Stimulated activated CD4-positive, alpha-beta T cell treated with anti-CD3 and anti-CD28 coated beads, Interleukin-12 subunit alpha, Interleukin-12 subunit beta, amount 100 ng/mL, for 24 hours (primary cell): ENCODE data around the gene RBPJL.
A peak's percentile ranks its signal among the peaks of the same experiment; 100 is the strongest.

Experiments
- DNase-seq, 2 experiments: peaks; one replicate each; pipeline ENCODE4 v3.0.0-alpha.2; 2020; ENCODE audit warnings: low read depth in 2 of 2

Gene RBPJL

DNA sequence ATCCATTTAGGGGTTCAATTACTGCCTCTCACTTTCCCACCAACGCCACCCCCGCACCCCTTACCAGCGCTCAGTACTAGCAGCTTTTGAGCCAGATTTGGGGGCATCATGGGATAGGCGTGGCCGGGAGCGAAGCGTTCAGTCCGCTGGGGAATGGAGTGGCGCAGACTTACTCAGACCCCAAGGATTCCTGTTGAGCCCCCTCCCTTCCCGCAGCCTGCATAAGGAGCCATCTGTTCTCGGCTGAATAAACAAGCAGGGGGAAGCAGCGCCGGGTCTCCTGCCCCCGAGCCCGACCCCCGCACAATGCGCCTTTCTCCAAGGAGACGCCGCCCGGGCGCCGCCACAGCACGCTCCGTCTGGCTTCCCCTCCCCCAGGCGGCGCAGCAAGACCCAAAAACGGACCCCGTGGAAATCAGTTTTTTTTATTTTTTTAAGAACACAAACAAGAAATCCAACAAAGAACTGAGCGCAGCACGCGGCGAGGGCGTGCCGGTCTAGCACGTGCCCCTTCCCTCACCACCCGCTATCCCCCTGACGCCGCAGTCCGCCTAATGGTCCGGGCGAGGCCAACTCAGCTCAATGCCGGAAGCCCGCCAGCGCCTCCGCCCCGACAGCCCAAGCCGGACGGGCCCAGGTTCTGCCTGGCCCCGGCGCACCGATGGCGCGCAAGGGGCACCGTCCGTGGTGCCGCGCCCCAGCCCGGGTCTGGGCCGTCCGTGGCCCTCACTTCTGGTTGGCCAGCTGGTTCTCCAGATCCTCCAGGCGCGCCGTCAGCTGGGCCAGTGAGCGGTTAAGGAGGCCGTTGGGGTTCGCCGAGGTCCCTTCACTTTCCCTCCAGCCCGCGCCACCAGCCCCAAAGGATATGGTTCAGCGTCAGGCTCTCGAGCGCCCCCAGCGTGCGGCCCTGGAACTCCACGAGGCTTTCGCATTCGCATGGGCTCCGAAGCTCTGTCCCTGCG, 13.3 kb upstream of the RBPJL start:
- peak; percentile 59 to 86 for DNase-seq

DNA sequence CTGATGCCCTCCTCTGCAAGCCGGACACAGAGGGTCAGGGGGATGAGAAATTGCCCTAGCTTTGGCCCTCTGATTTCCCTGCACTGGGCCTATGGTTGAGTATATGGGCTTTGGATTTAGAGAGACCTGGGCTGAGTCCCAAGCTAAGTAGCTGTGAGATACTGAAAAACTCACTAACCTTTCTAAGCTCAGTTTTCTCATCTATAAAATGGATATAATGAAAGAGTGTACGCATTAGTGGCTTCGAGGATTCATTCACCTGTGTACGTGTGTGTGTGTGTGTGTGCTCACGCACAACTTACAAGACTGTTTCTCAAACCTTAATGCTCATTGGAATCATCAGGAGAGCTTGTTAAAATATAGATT, 12.7 kb upstream of the RBPJL start:
- DNase-seq: no peak

DNA sequence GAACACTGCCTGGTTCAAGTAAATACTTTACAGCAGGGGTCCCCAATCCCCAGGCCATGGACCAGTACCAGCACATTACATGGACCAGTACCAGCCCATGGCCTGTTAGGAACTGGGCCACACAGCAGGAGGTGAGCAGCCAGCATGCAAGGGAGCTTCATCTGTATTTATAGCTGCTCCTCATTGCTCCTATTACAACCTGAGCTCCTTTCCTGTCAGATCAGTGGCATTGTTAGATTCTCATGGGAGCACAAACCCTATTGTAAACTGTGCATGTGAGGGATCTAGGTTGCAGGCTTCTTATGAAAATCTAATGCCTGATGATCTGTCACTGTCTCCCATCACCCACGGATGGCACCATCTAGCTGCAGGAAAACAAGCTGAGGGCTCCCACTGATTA, 12.0 kb upstream of the RBPJL start:
- DNase-seq: no peak

DNA sequence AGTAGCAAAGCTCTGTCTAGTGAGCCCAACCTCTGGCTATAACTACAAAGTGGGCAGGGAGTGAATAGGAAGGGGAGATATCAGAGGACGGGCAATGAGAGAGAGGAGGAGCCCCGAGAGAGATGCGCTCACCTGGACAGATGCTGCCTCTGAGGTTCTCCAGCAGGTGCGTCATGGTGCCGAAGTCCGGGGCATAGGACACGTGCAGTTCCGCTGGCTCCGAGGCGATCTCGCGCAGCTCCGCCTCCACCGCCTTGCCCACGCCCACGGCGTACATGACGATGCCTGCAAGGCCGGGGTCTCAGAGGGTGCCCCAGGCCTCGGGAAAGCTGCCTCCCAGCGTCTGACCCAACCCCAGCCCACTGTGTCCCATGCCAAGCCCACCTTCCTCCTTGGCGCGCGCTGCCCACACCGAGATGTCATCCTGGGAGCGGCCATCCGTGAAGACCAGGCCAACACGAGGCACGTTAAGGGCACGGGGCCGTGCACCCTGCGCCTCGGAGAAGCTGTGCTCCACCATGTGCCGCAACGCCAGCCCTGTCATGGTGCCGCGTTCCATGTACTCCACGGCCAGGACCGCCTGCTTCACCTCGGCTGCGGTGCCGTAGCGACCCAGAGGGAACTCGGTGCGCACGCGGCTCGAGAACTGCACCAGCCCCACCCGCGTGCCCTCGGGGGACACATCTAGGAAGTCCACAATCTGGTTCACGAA, 8.7 kb upstream of the RBPJL start:
- DNase-seq: no peak

DNA sequence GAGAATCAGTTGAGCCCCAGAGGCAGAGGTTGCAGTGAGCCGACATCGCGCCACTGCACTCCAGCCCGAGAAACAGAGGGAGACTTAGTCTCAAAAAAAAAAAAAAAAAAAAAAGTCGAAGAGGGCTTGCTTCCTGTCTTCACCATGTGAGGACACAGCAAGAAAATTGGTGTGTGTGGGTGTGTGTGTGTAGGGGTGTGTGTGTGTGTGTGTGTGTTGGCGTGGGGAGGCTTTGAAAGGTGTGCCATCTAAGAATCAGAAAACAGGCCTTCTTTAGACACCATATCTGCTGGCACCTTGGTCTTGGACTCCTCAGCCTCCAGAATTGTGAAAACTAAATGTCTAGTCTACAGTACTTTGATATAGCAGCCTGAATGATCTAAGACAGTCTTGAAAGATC, 6.9 kb upstream of the RBPJL start:
- DNase-seq: no peak

DNA sequence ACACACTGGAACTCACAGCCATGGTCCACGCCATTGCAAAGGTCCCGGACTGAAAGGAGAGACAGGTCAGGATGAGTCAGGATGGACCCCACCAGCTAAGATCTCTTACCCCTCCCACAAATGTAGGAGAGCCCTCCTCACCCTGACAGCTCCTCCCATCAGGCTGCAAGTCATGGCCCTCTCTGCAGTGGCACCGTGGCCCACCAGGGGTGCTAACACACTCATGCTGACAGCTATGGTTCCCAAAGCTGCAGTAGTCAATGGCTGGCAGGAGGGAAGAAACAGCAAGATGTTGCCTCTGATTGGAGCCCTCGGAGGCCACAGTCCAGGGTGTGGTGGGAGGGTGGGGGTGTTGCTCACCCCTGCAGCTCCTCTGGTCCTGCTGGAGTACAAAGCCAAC, 5.7 kb upstream of the RBPJL start:
- no peak for DNase-seq

DNA sequence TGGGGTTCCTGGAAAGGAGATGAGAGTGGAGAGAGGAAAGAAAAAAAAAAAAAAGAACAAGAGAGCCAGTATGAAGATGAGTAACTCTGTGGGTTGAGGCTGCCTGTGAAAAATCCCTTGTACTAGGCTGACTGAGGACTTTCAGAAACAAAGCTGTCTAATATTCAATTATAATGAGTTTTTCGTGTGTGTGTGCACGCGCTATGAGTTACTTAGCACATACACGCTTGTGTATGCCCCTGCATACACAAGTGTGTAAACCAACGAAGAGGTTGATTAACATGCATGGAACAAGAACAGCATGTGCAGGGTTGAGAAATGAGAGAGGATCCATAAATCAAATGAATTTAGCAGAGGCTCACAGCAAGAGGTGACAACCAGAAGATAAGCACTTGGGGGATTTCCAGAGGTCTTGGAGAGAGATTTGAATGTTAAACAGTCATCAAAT, 4.8 kb upstream of the RBPJL start:
- no peak for DNase-seq

DNA sequence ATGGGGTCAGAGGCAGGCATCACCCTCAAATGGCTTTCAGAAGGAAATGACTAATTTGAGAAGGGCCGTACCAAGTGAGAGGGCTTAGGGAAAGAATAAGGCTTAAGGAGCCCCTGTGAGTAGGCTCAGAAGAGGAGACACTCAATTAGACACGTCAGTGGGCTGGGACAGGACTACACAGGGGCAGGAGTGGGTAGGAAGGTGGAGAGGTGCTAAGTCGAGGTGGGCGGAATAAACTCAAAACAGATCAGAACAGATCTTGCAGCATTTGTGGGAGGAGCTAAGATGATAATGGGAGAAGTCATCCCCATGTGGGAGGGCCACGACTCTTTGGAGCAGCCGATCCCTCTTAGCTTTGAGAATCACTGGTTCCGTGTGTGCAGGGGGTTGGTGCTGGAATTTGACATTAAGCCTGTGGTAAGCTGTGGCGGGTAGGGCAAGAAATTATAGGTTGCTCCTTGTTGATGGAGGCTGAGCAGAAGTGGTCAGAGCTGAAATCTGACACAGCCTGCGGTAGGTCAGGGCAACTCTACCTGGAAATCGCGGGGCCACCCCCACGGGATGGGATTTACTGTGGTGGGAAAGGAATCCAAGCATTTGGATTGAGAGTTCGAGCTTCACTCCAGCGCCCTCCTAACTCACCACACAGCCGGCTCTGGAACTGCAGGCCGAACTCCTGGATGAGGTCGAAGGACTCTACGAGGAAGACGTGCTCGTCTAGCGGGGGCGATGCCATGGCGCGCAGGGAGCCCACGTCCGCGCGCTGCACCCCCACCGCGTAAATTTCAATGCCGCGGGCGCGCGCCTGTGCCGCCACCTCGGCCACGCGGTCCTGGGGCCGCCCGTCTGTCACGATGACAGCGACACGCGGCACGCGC, 2.8 kb upstream of the RBPJL start:
- no peak for DNase-seq

DNA sequence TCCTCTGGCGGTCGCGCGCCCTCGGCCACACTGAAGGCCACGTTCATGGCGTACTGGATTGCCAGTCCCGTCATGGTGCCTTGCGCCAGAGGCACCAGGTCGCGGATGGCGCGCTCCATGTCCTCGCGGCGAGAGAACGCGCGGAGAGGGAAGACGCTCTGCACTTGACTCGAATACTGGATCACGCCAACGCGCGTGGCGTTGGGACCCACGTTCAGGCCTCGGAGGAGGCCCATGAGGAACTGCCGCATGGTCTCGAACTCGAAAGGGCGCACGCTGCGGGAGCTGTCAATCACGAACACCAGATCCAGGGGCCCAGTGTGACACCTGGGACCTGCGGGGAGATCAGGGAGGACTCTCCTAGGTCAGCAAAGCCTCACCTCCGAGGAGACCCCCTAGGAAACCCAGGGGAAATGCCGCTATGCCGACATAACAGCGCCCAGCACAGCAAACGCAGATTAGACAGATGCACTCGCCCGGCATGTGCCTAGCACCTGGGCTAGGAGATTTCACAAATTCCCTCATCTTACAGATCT, 2.1 kb upstream of the RBPJL start:
- no peak for DNase-seq

DNA sequence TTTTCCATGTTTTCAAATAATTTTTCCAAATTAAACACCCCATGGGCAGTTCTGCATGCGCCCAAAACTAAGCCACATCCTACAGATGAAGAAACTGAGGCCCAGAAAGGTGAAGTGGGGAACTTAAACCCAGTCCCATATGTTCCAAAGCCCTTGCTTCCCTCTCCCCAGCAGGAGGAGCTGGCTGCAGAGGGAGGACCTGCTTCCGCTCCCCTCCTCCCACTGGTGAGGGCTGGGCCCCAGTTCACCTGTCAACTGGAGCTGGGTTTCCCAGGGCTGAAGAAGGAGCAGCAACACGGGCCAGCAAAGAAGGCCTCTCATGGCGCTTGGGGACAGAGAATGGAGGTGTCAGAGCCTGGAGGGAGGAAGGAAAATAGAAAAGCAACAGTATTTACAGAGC, 1.4 kb upstream of the RBPJL start:
- DNase-seq: no peak

DNA sequence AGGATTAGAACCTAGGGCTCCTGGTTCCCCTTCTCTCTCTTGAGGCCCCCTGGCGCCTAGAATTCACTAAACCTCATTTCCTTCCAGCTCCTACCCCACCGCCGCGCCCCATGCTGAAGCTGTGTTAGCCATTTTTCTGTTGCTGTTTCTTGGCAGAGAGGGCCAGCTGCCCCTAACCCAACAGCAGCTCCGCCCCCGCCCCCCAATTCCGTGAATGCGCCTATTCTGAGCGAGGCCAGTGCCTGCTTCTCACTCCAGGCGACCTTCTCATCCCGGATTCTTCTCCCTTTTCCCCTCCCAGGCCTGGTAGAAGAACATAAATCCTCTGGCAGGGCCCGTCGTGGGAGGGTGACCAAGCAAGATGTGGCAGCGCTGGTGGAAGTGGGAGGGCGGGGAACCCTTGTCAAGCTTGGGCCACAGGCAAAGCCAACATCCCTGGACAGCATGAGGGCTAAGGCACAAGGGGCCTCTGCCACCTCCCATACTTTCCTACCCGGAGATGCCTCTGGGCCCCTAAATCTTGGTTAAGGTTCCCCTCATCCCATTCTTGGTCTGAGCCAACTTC, 518 bp downstream of the RBPJL start:
- no peak for DNase-seq

DNA sequence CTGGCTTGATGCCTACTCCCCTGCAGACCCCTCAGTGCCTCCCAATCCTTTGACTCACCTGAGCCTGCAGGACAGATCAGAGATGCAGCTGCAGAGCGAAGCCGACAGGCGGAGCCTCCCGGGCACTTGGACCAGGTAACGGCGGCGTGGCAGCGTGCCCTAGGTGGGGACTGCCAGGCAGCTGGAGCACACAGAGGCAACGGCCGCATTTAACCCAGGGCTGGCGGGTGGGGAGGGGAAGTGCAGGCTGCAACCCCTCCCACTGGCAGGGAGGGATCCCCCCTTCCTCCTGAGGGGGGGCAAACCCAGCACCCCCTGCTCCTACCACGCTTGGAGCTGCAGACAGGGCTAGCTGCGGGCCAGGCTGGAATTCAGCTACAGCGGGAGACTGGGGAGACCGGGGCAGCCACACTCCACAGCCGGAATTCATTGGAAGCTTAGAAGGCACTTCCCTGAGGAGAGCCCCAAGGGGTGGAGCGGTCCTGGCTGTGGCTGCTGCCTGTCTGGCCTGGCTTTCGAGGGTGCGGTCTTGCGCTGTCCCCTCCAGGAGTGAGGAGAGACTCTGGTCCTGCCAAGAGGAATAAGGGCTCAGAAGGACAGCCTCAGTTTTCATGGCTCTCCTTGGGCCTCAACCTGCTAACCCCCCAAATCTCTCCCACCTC, 1.6 kb downstream of the RBPJL start, which contains the start of gene MATN4:
MATN4 (minus strand) TSS at position 183 of the 662 bp plus-strand sequence. CDS start 2,717 bp downstream, outside the sequence.
- DNase-seq: no peak

DNA sequence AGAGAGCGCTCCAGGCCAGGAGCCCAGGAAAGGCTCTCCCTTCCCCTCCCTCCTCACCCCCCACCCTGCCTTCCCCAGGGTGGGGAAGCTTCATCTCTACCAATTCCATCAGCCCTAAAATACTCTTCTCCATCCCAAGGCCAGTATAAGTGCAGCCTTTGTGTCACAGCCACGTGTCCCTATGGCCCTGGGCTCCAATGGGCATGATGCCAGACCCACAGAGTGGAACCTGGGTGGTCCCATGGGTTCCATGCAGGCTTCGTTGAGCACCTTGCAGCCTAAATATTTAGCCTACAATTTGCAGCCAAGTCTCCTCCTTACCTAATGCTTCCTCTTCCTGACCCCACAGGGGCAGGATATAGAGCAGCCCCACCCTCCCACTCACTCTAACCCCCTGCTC, 2.4 kb downstream of the RBPJL start:
- DNase-seq: no peak

DNA sequence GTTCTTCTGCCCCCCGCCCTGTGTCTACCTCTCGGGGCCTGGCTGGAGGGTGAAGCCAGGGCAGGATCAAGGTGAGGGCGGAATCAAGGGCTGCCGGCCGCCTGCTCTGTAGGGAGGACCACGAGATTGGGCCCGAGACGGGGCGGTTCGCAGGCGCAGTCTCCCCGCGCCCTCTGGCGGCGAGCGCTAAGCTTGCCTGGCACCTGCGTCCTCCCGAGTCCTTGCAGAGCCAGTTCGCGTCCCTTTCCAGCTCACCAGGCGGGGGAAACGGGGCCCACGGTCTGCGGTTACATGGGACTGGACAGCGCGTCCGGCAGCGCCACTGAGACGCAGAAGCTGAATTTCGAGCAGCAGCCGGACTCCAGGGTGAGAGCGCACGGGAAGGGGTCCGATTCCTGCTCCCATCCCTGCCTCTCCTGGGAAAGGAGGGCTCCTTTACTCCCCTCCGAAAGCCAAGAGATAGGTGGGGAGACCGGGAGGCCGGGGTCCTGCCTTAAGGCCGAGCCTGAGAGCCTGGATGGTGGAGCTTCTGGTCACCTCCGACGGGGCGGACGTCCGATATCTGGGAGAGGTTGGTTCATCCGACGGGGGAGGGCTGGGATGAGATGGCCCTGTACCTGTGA, 5.1 kb downstream of the RBPJL start:
- peak; percentile 45 to 68 for DNase-seq

DNA sequence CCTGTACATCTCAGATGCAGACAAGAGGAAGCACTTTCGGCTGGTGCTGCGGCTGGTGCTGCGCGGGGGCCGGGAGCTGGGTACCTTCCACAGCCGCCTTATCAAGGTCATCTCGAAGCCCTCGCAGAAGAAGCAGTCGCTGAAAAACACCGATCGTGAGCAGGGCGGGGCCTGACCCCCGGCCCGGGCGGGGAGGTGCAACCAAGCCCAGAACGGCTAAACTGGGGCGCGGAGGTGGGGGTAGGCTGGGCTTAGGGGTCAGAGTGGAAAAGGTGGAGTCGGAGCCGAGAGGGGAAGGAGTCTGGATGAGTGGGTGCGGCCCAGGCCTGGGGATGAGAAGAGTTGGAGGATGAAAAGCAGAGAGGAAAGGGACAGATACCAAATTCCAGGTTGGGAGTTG, 5.6 kb downstream of the RBPJL start:
- no peak for DNase-seq

DNA sequence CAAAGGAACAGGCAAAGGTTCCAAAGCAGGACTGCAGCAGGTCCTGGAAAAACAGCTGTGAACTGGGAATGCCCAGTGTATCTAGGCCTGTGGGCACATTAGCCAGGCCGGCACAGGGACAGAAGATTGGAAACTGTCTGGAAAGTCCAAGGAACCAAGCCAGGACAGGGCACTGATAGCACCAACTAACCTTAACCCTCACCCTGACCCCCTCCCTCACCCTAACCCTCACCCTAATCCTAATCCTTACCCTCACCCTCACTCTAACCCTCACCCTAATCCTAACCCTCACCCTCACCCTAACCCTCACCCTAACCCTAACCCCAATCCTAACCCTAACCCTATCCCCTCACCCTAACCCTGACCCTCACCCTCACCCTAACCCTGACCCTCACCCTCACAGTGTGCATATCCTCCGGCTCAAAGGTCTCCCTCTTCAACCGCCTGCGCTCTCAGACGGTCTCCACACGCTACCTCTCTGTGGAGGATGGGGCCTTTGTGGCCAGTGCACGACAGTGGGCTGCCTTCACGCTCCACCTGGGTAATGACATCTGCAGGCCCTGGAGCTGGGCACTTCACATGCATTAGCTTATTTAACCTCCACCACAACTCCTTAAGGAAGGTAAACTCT, 6.5 kb downstream of the RBPJL start:
- no peak for DNase-seq

DNA sequence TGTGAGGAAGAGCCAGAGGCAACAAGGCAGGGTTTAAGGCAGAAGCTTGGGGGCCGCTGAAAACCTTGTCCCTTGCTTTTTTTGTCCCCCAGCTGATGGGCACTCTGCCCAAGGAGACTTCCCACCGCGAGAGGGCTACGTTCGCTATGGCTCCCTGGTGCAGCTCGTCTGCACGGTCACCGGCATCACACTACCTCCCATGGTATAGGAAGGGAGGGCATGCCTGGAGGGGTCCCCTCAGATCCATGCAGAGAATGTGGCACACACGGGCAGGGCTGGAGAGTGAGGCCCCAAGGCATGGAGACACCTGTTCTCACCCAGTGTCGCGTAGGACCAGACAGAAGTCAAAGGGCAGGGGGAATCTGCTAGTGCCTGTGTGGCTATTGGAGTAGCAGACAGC, 7.3 kb downstream of the RBPJL start:
- no peak for DNase-seq

DNA sequence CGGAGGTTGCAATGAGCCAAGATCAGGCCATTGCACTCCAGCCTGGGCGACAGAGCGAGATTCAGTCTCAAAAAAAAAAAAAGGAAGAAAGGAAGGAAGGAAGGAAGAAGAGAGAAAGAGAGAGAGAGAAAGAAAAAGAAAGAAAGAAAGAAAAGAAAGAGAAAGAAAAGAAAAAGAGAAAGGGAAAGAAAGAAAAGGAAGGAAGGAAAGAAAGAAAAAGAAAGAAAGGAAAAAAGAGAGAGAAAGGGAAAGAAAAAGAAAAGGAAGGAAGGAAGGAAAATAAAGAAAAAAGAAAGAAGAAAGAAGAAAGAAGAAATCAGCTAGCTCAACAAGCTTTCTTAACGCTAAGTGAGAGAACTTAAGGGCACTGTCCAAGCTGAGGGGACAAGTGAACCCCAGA, 9.0 kb downstream of the RBPJL start:
- DNase-seq: no peak

DNA sequence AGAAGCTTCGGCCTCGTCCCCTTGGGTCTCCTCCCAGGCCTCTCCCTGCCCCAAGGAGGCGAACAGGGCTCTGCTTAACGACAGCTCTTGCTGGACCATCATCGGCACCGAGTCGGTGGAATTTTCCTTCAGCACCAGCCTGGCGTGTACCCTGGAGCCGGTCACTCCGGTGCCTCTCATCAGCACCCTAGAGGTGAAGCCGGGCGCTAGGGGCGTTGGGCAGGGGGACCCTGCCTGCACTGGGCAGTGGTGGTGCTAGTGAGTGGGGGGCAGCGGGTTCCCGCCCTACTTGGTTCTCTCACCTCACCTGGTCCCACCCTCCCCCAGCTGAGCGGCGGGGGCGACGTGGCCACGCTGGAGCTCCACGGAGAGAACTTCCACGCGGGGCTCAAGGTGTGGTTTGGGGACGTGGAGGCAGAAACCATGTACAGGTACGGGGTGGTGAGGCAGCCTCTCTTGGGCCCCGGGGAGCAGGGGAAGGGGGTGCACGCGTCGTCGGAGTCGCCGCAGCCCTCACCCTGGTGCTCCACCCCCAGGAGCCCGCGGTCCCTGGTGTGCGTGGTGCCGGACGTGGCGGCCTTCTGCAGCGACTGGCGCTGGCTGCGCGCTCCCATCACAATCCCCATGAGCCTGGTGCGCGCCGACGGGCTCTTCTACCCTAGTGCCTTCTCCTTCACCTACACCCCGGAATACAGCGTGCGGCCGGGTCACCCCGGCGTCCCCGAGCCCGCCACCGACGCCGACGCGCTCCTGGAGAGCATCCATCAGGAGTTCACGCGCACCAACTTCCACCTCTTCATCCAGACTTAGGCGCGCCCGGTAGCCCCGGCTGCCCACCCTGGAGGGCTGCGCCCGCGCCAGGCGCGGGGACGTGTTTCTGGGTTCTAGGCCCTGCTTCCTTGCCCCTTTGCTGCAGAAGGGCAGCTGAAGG, 9.8 kb downstream of the RBPJL start:
- DNase-seq: no peak
